Heart left ventricle (tissue), 16 donors: ENCODE results near the gene TAF4. TPM values are rescaled to one million over a fixed set of nuclear protein-coding genes. Genes with fewer than 3 reads are reported as not detected.

Source experiments
- ATAC-seq, 4 donors: fragments of 200-7000 bp; cut with Tn5 transposase; one replicate each; pipeline ENCODE4 v1.9.1; 2020 to 2022; ENCODE audit warnings: moderate library complexity in 4 of 4, mild to moderate bottlenecking in 3 of 4, moderate number of reproducible peaks in 1 of 4
- DNase-seq, 5 donors: peaks; one replicate each; pipeline ENCODE4 v3.0.0-alpha.2; 2020
- H3K27ac ChIP-seq, 12 donors: fragments of 200-600 bp; sonication (generic) in 4 of 12; one replicate each; pipeline versions ENCODE4 v1.5.0 to v1.8.0; 2016 to 2022; ENCODE audit warnings: mild to moderate bottlenecking in 2 of 12
- H3K27me3 ChIP-seq, 9 donors: fragments of 200-600 bp; sonication (generic) in 2 of 9; one replicate each; pipeline versions ENCODE4 v1.5.1 to v1.8.0; 2016 to 2022; ENCODE audit warnings: mild to moderate bottlenecking in 3 of 9
- H3K36me3 ChIP-seq, 9 donors: fragments of 200-600 bp; sonication (generic) in 2 of 9; one replicate each; pipeline versions ENCODE4 v1.5.0 to v1.8.0; 2018 to 2022; ENCODE audit warnings: mild to moderate bottlenecking in 2 of 9
- H3K4me1 ChIP-seq, 12 donors: fragments of 200-600 bp; sonication (generic) in 4 of 12; one replicate each; pipeline versions ENCODE4 v1.5.0 to v1.8.0; 2016 to 2022; ENCODE audit warnings: mild to moderate bottlenecking in 3 of 12
- H3K4me3 ChIP-seq, 12 donors: fragments of 200-600 bp; sonication (generic) in 4 of 12; one replicate each; pipeline versions ENCODE4 v1.5.0 to v1.8.0; 2017 to 2022; ENCODE audit warnings: mild to moderate bottlenecking in 9 of 12, moderate library complexity in 4 of 12
- H3K9me3 ChIP-seq, 12 donors: fragments of 200-600 bp; sonication (generic) in 4 of 12; one replicate each; pipeline versions ENCODE4 v1.5.0 to v1.8.0; 2016 to 2022; ENCODE audit warnings: mild to moderate bottlenecking in 1 of 12
- POLR2A ChIP-seq, 2 donors: fragments of 450-650 bp; IDR thresholded peaks; one replicate each; pipeline ENCODE4 v1.6.1; 2017; ENCODE audit warnings: antibody characterized with exemption in 2 of 2, mild to moderate bottlenecking in 2 of 2, moderate library complexity in 2 of 2
- WGBS, 4 donors: extraction: QIAGEN DNeasy Blood & Tissue Kit in 2 of 4; methylation state at CpG; one replicate each; pipeline versions ENCODE4 v1.1.5 to v1.1.7; 2013 to 2018; 5-methylcytosine and 5-hydroxymethylcytosine counted together
- intact Hi-C, 10 donors: fragments of 100-400 bp; cut with DNase I; formaldehyde crosslinking; loops; one replicate each; pipeline versions ENCODE4 v1.11.1 to v1.14.2; 2022
- polyA plus RNA-seq, 2 donors: library from polyadenylated mRNA; stranded (reverse); fragments of 200-250 nt; gene quantifications; one replicate each; pipeline ENCODE4 v1.2.3, GENCODE V29; 2013
- total RNA-seq, 9 donors: library from RNA; depleted of rRNA in 2 of 9; stranded (reverse); fragments of >200 nt in 2 of 9; fragmentation: NEBNext Ultra II Directional in 3 of 9; extraction: Animal tissue kit (Norgen Biotek cat#: 25700) in 3 of 9; gene quantifications; one replicate each; pipeline versions ENCODE4 v1.1.0 to v1.2.4, GENCODE V29; 2016 to 2023
- TF ChIP-seq, protein P1 (sequence below), 12 donors: fragments of 200-600 bp; sonication (generic) in 4 of 12; IDR thresholded peaks; one replicate each; pipeline versions ENCODE4 v1.5.0 to v1.8.0; 2018 to 2022; ENCODE audit warnings: antibody characterized with exemption in 12 of 12, mild to moderate bottlenecking in 5 of 12
- donor health status: ischemic (EF 13 %, LVEDD 7.1; RV severe dilation, severe dysfunction).
- donor health status: healthy with polysubstance abuse.
- donor health status: DM: no; HTN: yes; CAD: no.
- donor health status: DM: no; HTN: no; CAD: no.
- donor health status: ischemic (EF 25% LVEDD 6.9; RV normal size, moderate dysfunction).
- donor health status: ischemic (EF 25% LVEDD 5.7; RV mildly dilated, moderate dysfunction).
- donor health status: healthy.
- donor health status: DM: yes; HTN: yes; CAD: no.
- donor health status: ischemic (EF 35%, LVEDD 5.7; RV mildly dilated, moderate dysfunction).
- donor health status: nonischemic (EF 11% LVEDD 7.7; RV severe dilation, severe dysfunction).
- donor health status: DM: yes; HTN: yes; CAD: no.
- donor health status: PGD.
- donor health status: ischemic (EF 29% LVEDD 5.4; RV normal size, mild dysfunction).
- donor health status: nonischemic (EF 23%, LVEDD 6.1; RV moderate dilation, normal function).

Gene TAF4
- total and polyA plus RNA-seq, 11 donors, result 4.5 to 37.7 (median 10.7) TPM

- DNase-seq (no peak), ATAC-seq (no peak)
- WGBS, 4 donors, result 89 to 96% (median 94%) methylated on average over 5 of the region's 5 CpGs
- intact Hi-C loops, result no loop called here
- Histone ChIP-seq H3K27me3 (no peaks in the 10 kb centered on the region), H3K4me1 (no peaks in the 10 kb centered on the region), H3K36me3 (no peaks in the 10 kb centered on the region), H3K27ac (no peak overlapping the region), H3K4me3 (no peak overlapping the region), H3K9me3 (peaks cover 0 to 63% (median 43%) of the 10 kb centered on the region in 12 donors)
- TF ChIP-seq, protein P1, sequence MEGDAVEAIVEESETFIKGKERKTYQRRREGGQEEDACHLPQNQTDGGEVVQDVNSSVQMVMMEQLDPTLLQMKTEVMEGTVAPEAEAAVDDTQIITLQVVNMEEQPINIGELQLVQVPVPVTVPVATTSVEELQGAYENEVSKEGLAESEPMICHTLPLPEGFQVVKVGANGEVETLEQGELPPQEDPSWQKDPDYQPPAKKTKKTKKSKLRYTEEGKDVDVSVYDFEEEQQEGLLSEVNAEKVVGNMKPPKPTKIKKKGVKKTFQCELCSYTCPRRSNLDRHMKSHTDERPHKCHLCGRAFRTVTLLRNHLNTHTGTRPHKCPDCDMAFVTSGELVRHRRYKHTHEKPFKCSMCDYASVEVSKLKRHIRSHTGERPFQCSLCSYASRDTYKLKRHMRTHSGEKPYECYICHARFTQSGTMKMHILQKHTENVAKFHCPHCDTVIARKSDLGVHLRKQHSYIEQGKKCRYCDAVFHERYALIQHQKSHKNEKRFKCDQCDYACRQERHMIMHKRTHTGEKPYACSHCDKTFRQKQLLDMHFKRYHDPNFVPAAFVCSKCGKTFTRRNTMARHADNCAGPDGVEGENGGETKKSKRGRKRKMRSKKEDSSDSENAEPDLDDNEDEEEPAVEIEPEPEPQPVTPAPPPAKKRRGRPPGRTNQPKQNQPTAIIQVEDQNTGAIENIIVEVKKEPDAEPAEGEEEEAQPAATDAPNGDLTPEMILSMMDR (IDR thresholded peaks at IDR 0.05), result no peak
- TF ChIP-seq POLR2A (IDR thresholded peaks at IDR 0.05), result no peak
Observed at GRCh38 chr20:62105592-62105991, 39.9 kb upstream of the TAF4 start.

- intact Hi-C loops, result no loop called here
- ATAC-seq (no peak), DNase-seq (no peak)
- H3K4me3 ChIP-seq, result no peak overlapping the region
- no peak for TF ChIP-seq POLR2A (IDR thresholded peaks at IDR 0.05)
- TF ChIP-seq, protein P1 (IDR thresholded peaks at IDR 0.05), result no peak
- no peak overlapping the region for H3K27ac ChIP-seq
- H3K36me3 ChIP-seq, result no peaks in the 10 kb centered on the region
- peaks cover 0 to 64% (median 42%) of the 10 kb centered on the region in 12 donors for H3K9me3 ChIP-seq
- 45 to 52% (median 47%) methylated on average over 7 of the region's 7 CpGs for WGBS, 4 donors
- no peaks in the 10 kb centered on the region for H3K27me3 ChIP-seq
- H3K4me1 ChIP-seq, result no peaks in the 10 kb centered on the region
Observed at GRCh38 chr20:62104791-62105345, 39.2 kb upstream of the TAF4 start.

GRCh38 chr20:62104234-62104789 is 38.6 kb upstream of the TAF4 start:
- WGBS, 4 donors, result 36 to 47% (median 43%) methylated on average over 12 to 15 of the region's 15 CpGs
- no peak overlapping the region for H3K4me3 ChIP-seq
- intact Hi-C loops, result no loop called here
- peaks cover 0 to 59% (median 37%) of the 10 kb centered on the region in 12 donors for H3K9me3 ChIP-seq
- TF ChIP-seq, protein P1 (IDR thresholded peaks at IDR 0.05), result no peak
- TF ChIP-seq POLR2A (IDR thresholded peaks at IDR 0.05), result no peak
- no peaks in the 10 kb centered on the region for H3K27me3 ChIP-seq
- no peak for ATAC-seq
- no peaks in the 10 kb centered on the region for H3K4me1 ChIP-seq
- H3K36me3 ChIP-seq, result no peaks in the 10 kb centered on the region
- H3K27ac ChIP-seq, result no peak overlapping the region
- no peak for DNase-seq

- DNase-seq (no peak), ATAC-seq (no peak)
- peaks cover 0 to 53% (median 30%) of the 10 kb centered on the region in 12 donors for H3K9me3 ChIP-seq
- TF ChIP-seq, protein P1 (IDR thresholded peaks at IDR 0.05), result no peak
- TF ChIP-seq POLR2A (IDR thresholded peaks at IDR 0.05), result no peak
- intact Hi-C loops, result loop anchor here in 1 of 10 donors (2.0 kb wide), 1 partner anchor 49 kb away; no protein-coding TSS in a partner anchor
- no peaks in the 10 kb centered on the region for H3K36me3 ChIP-seq
- WGBS, 4 donors, result 76 to 82% (median 79%) methylated on average over 19 to 21 of the region's 21 CpGs
- H3K4me1 ChIP-seq, result no peaks in the 10 kb centered on the region
- H3K27ac ChIP-seq, result no peak overlapping the region
- no peak overlapping the region for H3K4me3 ChIP-seq
- no peaks in the 10 kb centered on the region for H3K27me3 ChIP-seq
Observed at GRCh38 chr20:62103508-62104233, 38.0 kb upstream of the TAF4 start.
